ENCODE results near the gene LOXHD1. TPM values are rescaled to one million over a fixed set of nuclear protein-coding genes. Genes with fewer than 3 reads are reported as not detected.

LOXHD1 gene
- total and polyA plus RNA-seq, 8 donors: 0.12 to 0.46 (median 0.15) TPM; not detected in 2

DNA sequence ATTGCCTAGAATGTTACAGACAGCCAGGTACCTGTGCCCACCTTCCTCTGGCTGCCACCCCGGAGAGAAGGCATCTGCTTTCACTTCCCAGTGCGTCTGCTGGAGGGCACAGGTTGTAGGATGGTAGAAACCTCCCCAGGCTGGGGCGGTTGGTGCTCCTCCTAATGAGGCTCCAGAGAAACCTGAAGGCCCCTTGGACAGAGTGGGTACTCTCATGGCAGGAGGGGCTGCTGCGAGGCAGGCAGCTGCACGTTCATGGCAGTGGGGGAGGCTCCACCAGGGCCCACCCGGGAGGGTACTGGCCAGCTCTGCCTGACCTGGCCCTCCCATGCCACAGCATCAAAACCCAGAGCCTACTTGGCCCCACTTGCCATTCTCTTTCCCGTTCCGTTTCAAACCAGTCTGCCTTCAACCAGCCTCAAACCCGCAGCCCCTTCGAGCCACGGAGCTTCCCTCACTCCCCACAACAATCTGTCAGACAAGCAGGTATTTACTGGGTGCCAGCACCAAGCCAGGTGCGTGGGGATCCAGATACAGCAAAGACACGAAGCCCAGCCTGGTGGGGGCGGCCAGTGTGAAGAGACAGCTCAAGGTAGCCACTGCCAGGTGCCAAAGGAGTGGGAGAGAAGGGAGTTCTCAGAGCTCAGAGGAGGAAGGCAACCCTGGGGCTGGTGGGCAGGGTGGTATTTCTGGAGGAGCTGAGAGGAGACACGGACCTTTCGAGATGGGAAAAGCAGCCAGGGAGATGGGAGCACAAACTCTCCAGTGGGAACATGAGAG lies 229.6 kb downstream of the LOXHD1 start:
- H3K9me3 ChIP-seq: no peaks in the 10 kb centered on the region
- TF ChIP-seq, protein P1, sequence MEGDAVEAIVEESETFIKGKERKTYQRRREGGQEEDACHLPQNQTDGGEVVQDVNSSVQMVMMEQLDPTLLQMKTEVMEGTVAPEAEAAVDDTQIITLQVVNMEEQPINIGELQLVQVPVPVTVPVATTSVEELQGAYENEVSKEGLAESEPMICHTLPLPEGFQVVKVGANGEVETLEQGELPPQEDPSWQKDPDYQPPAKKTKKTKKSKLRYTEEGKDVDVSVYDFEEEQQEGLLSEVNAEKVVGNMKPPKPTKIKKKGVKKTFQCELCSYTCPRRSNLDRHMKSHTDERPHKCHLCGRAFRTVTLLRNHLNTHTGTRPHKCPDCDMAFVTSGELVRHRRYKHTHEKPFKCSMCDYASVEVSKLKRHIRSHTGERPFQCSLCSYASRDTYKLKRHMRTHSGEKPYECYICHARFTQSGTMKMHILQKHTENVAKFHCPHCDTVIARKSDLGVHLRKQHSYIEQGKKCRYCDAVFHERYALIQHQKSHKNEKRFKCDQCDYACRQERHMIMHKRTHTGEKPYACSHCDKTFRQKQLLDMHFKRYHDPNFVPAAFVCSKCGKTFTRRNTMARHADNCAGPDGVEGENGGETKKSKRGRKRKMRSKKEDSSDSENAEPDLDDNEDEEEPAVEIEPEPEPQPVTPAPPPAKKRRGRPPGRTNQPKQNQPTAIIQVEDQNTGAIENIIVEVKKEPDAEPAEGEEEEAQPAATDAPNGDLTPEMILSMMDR (IDR thresholded peaks at IDR 0.05): no peak
- no peak overlapping the region for H3K4me3 ChIP-seq
- no peak for FAIRE-seq
- no peak for ATAC-seq
- no peaks in the 10 kb centered on the region for H3K27me3 ChIP-seq
- DNase-seq: no peak
- intact Hi-C loops (cut with DNase I): no loop called here
- H3K4me1 ChIP-seq: no peaks in the 10 kb centered on the region
- no peak overlapping the region for H3K27ac ChIP-seq
- 67 to 81% methylated on average over 16 of the region's 16 CpGs for WGBS, 2 donors
- no peaks in the 10 kb centered on the region for H3K36me3 ChIP-seq

Other genes with a start within 250 kb of the LOXHD1 start
- gene ST8SIA5, start 99.8 kb upstream of the LOXHD1 start, total RNA-seq: under 1 TPM; 0.06 to 0.65 (median 0.17) TPM
- 1 to 10 TPM in 1 of 2 donors, under 1 TPM in 1; 0.27 to 1.1 TPM for gene ST8SIA5, start 99.8 kb upstream of the LOXHD1 start, polyA plus RNA-seq

Measured in pancreas (tissue), 10 donors.